Heart left ventricle (tissue), 16 donors: ENCODE data around the gene ETNK1. TPM values are rescaled to one million over a fixed set of nuclear protein-coding genes. Genes with fewer than 3 reads are reported as not detected.

Experiments
- ATAC-seq, 4 donors: fragments of 200-7000 bp; cut with Tn5 transposase; one replicate each; pipeline ENCODE4 v1.9.1; 2020 to 2022; ENCODE audit warnings: moderate library complexity in 4 of 4, mild to moderate bottlenecking in 3 of 4, moderate number of reproducible peaks in 1 of 4
- DNase-seq, 5 donors: peaks; one replicate each; pipeline ENCODE4 v3.0.0-alpha.2; 2020
- H3K27ac ChIP-seq, 12 donors: fragments of 200-600 bp; sonication (generic) in 4 of 12; one replicate each; pipeline versions ENCODE4 v1.5.0 to v1.8.0; 2016 to 2022; ENCODE audit warnings: mild to moderate bottlenecking in 2 of 12
- H3K27me3 ChIP-seq, 9 donors: fragments of 200-600 bp; sonication (generic) in 2 of 9; one replicate each; pipeline versions ENCODE4 v1.5.1 to v1.8.0; 2016 to 2022; ENCODE audit warnings: mild to moderate bottlenecking in 3 of 9
- H3K36me3 ChIP-seq, 9 donors: fragments of 200-600 bp; sonication (generic) in 2 of 9; one replicate each; pipeline versions ENCODE4 v1.5.0 to v1.8.0; 2018 to 2022; ENCODE audit warnings: mild to moderate bottlenecking in 2 of 9
- H3K4me1 ChIP-seq, 12 donors: fragments of 200-600 bp; sonication (generic) in 4 of 12; one replicate each; pipeline versions ENCODE4 v1.5.0 to v1.8.0; 2016 to 2022; ENCODE audit warnings: mild to moderate bottlenecking in 3 of 12
- H3K4me3 ChIP-seq, 12 donors: fragments of 200-600 bp; sonication (generic) in 4 of 12; one replicate each; pipeline versions ENCODE4 v1.5.0 to v1.8.0; 2017 to 2022; ENCODE audit warnings: mild to moderate bottlenecking in 9 of 12, moderate library complexity in 4 of 12
- H3K9me3 ChIP-seq, 12 donors: fragments of 200-600 bp; sonication (generic) in 4 of 12; one replicate each; pipeline versions ENCODE4 v1.5.0 to v1.8.0; 2016 to 2022; ENCODE audit warnings: mild to moderate bottlenecking in 1 of 12
- CTCF ChIP-seq, 12 donors: fragments of 200-600 bp; sonication (generic) in 4 of 12; IDR thresholded peaks; one replicate each; pipeline versions ENCODE4 v1.5.0 to v1.8.0; 2018 to 2022; ENCODE audit warnings: antibody characterized with exemption in 12 of 12, mild to moderate bottlenecking in 5 of 12
- POLR2A ChIP-seq, 2 donors: fragments of 450-650 bp; IDR thresholded peaks; one replicate each; pipeline ENCODE4 v1.6.1; 2017; ENCODE audit warnings: antibody characterized with exemption in 2 of 2, mild to moderate bottlenecking in 2 of 2, moderate library complexity in 2 of 2
- WGBS, 4 donors: extraction: QIAGEN DNeasy Blood & Tissue Kit in 2 of 4; methylation state at CpG; one replicate each; pipeline versions ENCODE4 v1.1.5 to v1.1.7; 2013 to 2018; 5-methylcytosine and 5-hydroxymethylcytosine counted together
- intact Hi-C, 10 donors: fragments of 100-400 bp; cut with DNase I; formaldehyde crosslinking; loops; one replicate each; pipeline versions ENCODE4 v1.11.1 to v1.14.2; 2022
- polyA plus RNA-seq, 2 donors: library from polyadenylated mRNA; stranded (reverse); fragments of 200-250 nt; gene quantifications; one replicate each; pipeline ENCODE4 v1.2.3, GENCODE V29; 2013
- total RNA-seq, 9 donors: library from RNA; depleted of rRNA in 2 of 9; stranded (reverse); fragments of >200 nt in 2 of 9; fragmentation: NEBNext Ultra II Directional in 3 of 9; extraction: Animal tissue kit (Norgen Biotek cat#: 25700) in 3 of 9; gene quantifications; one replicate each; pipeline versions ENCODE4 v1.1.0 to v1.2.4, GENCODE V29; 2016 to 2023
- donor health status: ischemic (EF 13 %, LVEDD 7.1; RV severe dilation, severe dysfunction).
- donor health status: healthy with polysubstance abuse.
- donor health status: DM: no; HTN: yes; CAD: no.
- donor health status: DM: no; HTN: no; CAD: no.
- donor health status: ischemic (EF 25% LVEDD 6.9; RV normal size, moderate dysfunction).
- donor health status: ischemic (EF 25% LVEDD 5.7; RV mildly dilated, moderate dysfunction).
- donor health status: healthy.
- donor health status: DM: yes; HTN: yes; CAD: no.
- donor health status: ischemic (EF 35%, LVEDD 5.7; RV mildly dilated, moderate dysfunction).
- donor health status: nonischemic (EF 11% LVEDD 7.7; RV severe dilation, severe dysfunction).
- donor health status: DM: yes; HTN: yes; CAD: no.
- donor health status: PGD.
- donor health status: ischemic (EF 29% LVEDD 5.4; RV normal size, mild dysfunction).
- donor health status: nonischemic (EF 23%, LVEDD 6.1; RV moderate dilation, normal function).

Gene ETNK1
- total and polyA plus RNA-seq, 11 donors = 8.3 to 40.9 (median 14.6) TPM

- peaks cover 0 to 59% (median 19%) of the 10 kb centered on the region in 9 donors for H3K36me3 ChIP-seq
- H3K4me3 ChIP-seq = no peak overlapping the region
- TF ChIP-seq POLR2A (IDR thresholded peaks at IDR 0.05) (no peak), CTCF (IDR thresholded peaks at IDR 0.05) (no peak)
- 83 to 95% (median 93%) methylated on average over 1 of the region's 1 CpG for WGBS, 4 donors
- H3K27ac ChIP-seq = no peak overlapping the region
- no peaks in the 10 kb centered on the region for H3K9me3 ChIP-seq
- H3K27me3 ChIP-seq = no peaks in the 10 kb centered on the region
- peaks cover 0 to 38% (median 6%) of the 10 kb centered on the region in 12 donors for H3K4me1 ChIP-seq
- DNase-seq (no peak), ATAC-seq (no peak)
- intact Hi-C loops = no loop called here
Observed at GRCh38 chr12:22683131-22683530, 58.2 kb downstream of the ETNK1 start.

- ATAC-seq (no peak), DNase-seq (no peak)
- intact Hi-C loops = no loop called here
- TF ChIP-seq POLR2A (IDR thresholded peaks at IDR 0.05) = no peak
- TF ChIP-seq CTCF (IDR thresholded peaks at IDR 0.05) = peak; percentile 37 to 73 (median 59)
- Histone ChIP-seq H3K36me3 (peaks cover 0 to 46% (median 6%) of the 10 kb centered on the region in 9 donors), H3K4me1 (peaks cover 0 to 45% (median 6%) of the 10 kb centered on the region in 12 donors), H3K27ac (no peak overlapping the region), H3K4me3 (no peak overlapping the region), H3K9me3 (no peaks in the 10 kb centered on the region), H3K27me3 (no peaks in the 10 kb centered on the region)
- 59 to 66% (median 63%) methylated on average over 5 of the region's 5 CpGs for WGBS, 4 donors
Observed at GRCh38 chr12:22684140-22685118, 59.5 kb downstream of the ETNK1 start.

- no peaks in the 10 kb centered on the region for H3K9me3 ChIP-seq
- H3K27me3 ChIP-seq = no peaks in the 10 kb centered on the region
- H3K4me3 ChIP-seq = no peak overlapping the region
- DNase-seq (no peak), ATAC-seq (no peak)
- TF ChIP-seq POLR2A (IDR thresholded peaks at IDR 0.05) = no peak
- no peak for TF ChIP-seq CTCF (IDR thresholded peaks at IDR 0.05)
- WGBS, 4 donors = 81 to 94% (median 87%) methylated on average over 1 of the region's 1 CpG
- no peak overlapping the region for H3K27ac ChIP-seq
- intact Hi-C loops = no loop called here
- H3K4me1 ChIP-seq = peaks cover 0 to 56% (median 6%) of the 10 kb centered on the region in 12 donors
- peaks cover 0 to 31% (median 0%) of the 10 kb centered on the region in 9 donors for H3K36me3 ChIP-seq
Observed at GRCh38 chr12:22686193-22686592, 61.2 kb downstream of the ETNK1 start.

GRCh38 chr12:22687361-22688076 is 62.5 kb downstream of the ETNK1 start:
- Histone ChIP-seq H3K36me3 (peaks cover 0 to 19% (median 0%) of the 10 kb centered on the region in 9 donors), H3K27ac (peak overlapping the region in 6 of 12 donors; percentile 3 to 77 (median 32)), H3K9me3 (peaks cover 0 to 2% (median 0%) of the 10 kb centered on the region in 12 donors), H3K4me1 (peaks cover 0 to 59% (median 6%) of the 10 kb centered on the region in 12 donors), H3K4me3 (no peak overlapping the region), H3K27me3 (no peaks in the 10 kb centered on the region)
- no peak for TF ChIP-seq POLR2A (IDR thresholded peaks at IDR 0.05)
- TF ChIP-seq CTCF (IDR thresholded peaks at IDR 0.05) = no peak
- intact Hi-C loops = no loop called here
- 60 to 72% (median 65%) methylated on average over 5 of the region's 5 CpGs for WGBS, 4 donors
- DNase-seq (no peak), ATAC-seq (peak in 3 of 4 donors; percentile 31 to 57 (median 50))
